ENCODE measurements around the gene HMGXB3.

DNA sequence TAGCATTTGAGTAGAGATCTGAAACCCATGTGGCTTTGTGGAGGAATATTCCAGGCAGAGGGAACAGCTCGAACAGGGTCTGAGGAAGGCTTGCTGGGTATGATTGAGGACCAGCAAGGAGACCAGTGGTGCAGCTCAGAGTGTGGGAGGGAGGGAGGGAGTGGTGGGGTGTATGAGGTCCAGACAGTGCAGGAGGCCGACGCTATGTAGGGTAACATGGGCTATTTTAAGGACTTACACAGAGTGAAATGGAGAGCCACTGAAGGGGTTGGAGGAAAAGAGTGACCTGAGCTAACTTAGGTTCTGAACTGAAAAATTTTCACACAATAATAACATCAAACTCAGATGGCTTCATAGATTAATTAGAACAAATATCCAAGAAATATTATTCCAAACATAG, 41.9 kb downstream of the HMGXB3 start:
- no peak for TF ChIP-seq EZH2 (IDR thresholded peaks at IDR 0.05; ENCODE audit: low read length, missing control alignments)
- TF ChIP-seq, protein P1, sequence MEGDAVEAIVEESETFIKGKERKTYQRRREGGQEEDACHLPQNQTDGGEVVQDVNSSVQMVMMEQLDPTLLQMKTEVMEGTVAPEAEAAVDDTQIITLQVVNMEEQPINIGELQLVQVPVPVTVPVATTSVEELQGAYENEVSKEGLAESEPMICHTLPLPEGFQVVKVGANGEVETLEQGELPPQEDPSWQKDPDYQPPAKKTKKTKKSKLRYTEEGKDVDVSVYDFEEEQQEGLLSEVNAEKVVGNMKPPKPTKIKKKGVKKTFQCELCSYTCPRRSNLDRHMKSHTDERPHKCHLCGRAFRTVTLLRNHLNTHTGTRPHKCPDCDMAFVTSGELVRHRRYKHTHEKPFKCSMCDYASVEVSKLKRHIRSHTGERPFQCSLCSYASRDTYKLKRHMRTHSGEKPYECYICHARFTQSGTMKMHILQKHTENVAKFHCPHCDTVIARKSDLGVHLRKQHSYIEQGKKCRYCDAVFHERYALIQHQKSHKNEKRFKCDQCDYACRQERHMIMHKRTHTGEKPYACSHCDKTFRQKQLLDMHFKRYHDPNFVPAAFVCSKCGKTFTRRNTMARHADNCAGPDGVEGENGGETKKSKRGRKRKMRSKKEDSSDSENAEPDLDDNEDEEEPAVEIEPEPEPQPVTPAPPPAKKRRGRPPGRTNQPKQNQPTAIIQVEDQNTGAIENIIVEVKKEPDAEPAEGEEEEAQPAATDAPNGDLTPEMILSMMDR (conservative IDR thresholded peaks at IDR 0.05 in 1 of 2, IDR thresholded peaks at IDR 0.05 in 1 of 2; ENCODE audit: low read depth in 1 of 2, low read length in 2 of 2): no peak
